MM.1S (cell line): ENCODE data around the gene FAAH.

Source experiments
- DNase-seq: peaks from one replicate; pipeline ENCODE4 v3.0.0-alpha.2; 2015
- H2AFZ ChIP-seq: fragments of 300-600 bp; sonication (generic); 2 replicates; pipeline ENCODE4 v1.6.0; 2016; ENCODE audit warnings: antibody characterized with exemption, low read length
- H3F3A ChIP-seq: fragments of 300-600 bp; sonication (generic); 2 replicates; pipeline ENCODE4 v1.6.1; 2016; ENCODE audit warnings: mild to moderate bottlenecking, antibody characterized with exemption, low read length, moderate library complexity, mixed read lengths; ENCODE audit not compliant: insufficient read depth
- H3K27ac ChIP-seq: fragments of 300-600 bp; sonication (generic); 2 replicates; pipeline ENCODE4 v1.5.1; 2016; ENCODE audit warnings: mild to moderate bottlenecking, low read length
- H3K27me3 ChIP-seq: fragments of 300-600 bp; sonication (generic); replicated peaks from 2 replicates; pipeline ENCODE4 v1.6.0; 2016; ENCODE audit warnings: low read length; ENCODE audit not compliant: insufficient read depth
- H3K36me3 ChIP-seq: fragments of 300-600 bp; sonication (generic); replicated peaks from 2 replicates; pipeline ENCODE4 v1.6.1; 2016; ENCODE audit warnings: mild to moderate bottlenecking, low read length, mixed read lengths; ENCODE audit not compliant: insufficient read depth
- H3K4me1 ChIP-seq: fragments of 300-600 bp; sonication (generic); 2 replicates; pipeline ENCODE4 v1.6.1; 2016; ENCODE audit warnings: low read length, mixed read lengths
- H3K4me2 ChIP-seq: fragments of 300-600 bp; sonication (generic); 2 replicates; pipeline ENCODE4 v1.6.0; 2016; ENCODE audit warnings: low read depth, low read length
- H3K4me3 ChIP-seq: fragments of 300-600 bp; sonication (generic); 2 replicates; pipeline ENCODE4 v1.5.1; 2016; ENCODE audit warnings: low read length, mixed read lengths
- H3K79me2 ChIP-seq: fragments of 300-600 bp; sonication (generic); 2 replicates; pipeline ENCODE4 v1.6.1; 2016; ENCODE audit warnings: mixed run types, low read length, mixed read lengths
- H3K9ac ChIP-seq: fragments of 300-600 bp; sonication (generic); 2 replicates; pipeline ENCODE4 v1.6.1; 2016; ENCODE audit warnings: low read length, mixed read lengths
- H3K9me2 ChIP-seq: fragments of 300-600 bp; sonication (generic); replicated peaks from 2 replicates; pipeline ENCODE4 v1.6.1; 2016; ENCODE audit warnings: mild to moderate bottlenecking, low read length, mixed read lengths; ENCODE audit not compliant: insufficient read depth
- H3K9me3 ChIP-seq: fragments of 300-600 bp; sonication (generic); replicated peaks from 2 replicates; pipeline ENCODE4 v1.6.1; 2016; ENCODE audit warnings: mild to moderate bottlenecking, low read length, mixed read lengths; ENCODE audit not compliant: insufficient read depth
- H4K20me1 ChIP-seq: fragments of 300-600 bp; sonication (generic); 2 replicates; pipeline ENCODE4 v1.6.1; 2016; ENCODE audit warnings: mild to moderate bottlenecking, low read length, moderate library complexity, mixed read lengths; ENCODE audit not compliant: insufficient read depth
- EZH2 ChIP-seq: fragments of 300-600 bp; sonication (generic); optimal IDR thresholded peaks from 2 replicates; pipeline ENCODE3; 2017; ENCODE audit warnings: low read depth, mild to moderate bottlenecking, antibody characterized with exemption, low read length, mixed read lengths
- EZH2phosphoT487 ChIP-seq: fragments of 300-600 bp; sonication (generic); IDR thresholded peaks from 2 replicates; pipeline ENCODE4 v1.6.1; 2018; ENCODE audit warnings: antibody characterized with exemption, low read length
- TF ChIP-seq, protein P1 (sequence below): fragments of 300-600 bp; sonication (generic); IDR thresholded peaks from 2 replicates; pipeline ENCODE4 v1.5.1; 2016; ENCODE audit warnings: antibody characterized with exemption, low read length, mixed read lengths

FAAH gene

GRCh38 chr1:46429436-46429835 is 35.3 kb downstream of the FAAH start:
- Histone ChIP-seq H3K36me3 (no peaks in the 10 kb centered on the region), H3K79me2 (no peaks in the 10 kb centered on the region), H3K9ac (no peak overlapping the region), H3K27me3 (0 out of 2 replicates have a peak, but pooled peaks cover 3% of the 10 kb centered on the region), H3K27ac (no peak overlapping the region), H3K4me3 (no peak overlapping the region), H4K20me1 (no peaks in the 10 kb centered on the region), H3K4me1 (no peaks in the 10 kb centered on the region), H3F3A (no peaks in the 10 kb centered on the region), H3K9me2 (no peaks in the 10 kb centered on the region), H2AFZ (no peak overlapping the region), H3K9me3 (no peaks in the 10 kb centered on the region), H3K4me2 (no peak overlapping the region)
- no peak for TF ChIP-seq EZH2phosphoT487
- TF ChIP-seq, protein P1, sequence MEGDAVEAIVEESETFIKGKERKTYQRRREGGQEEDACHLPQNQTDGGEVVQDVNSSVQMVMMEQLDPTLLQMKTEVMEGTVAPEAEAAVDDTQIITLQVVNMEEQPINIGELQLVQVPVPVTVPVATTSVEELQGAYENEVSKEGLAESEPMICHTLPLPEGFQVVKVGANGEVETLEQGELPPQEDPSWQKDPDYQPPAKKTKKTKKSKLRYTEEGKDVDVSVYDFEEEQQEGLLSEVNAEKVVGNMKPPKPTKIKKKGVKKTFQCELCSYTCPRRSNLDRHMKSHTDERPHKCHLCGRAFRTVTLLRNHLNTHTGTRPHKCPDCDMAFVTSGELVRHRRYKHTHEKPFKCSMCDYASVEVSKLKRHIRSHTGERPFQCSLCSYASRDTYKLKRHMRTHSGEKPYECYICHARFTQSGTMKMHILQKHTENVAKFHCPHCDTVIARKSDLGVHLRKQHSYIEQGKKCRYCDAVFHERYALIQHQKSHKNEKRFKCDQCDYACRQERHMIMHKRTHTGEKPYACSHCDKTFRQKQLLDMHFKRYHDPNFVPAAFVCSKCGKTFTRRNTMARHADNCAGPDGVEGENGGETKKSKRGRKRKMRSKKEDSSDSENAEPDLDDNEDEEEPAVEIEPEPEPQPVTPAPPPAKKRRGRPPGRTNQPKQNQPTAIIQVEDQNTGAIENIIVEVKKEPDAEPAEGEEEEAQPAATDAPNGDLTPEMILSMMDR: no peak
- TF ChIP-seq EZH2: no peak
- DNase-seq: no peak

GRCh38 chr1:46431695-46432094 is 37.6 kb downstream of the FAAH start:
- no peak overlapping the region for H3K27ac ChIP-seq
- H3K4me1 ChIP-seq: no peaks in the 10 kb centered on the region
- no peaks in the 10 kb centered on the region for H3K79me2 ChIP-seq
- H3K9me2 ChIP-seq: no peaks in the 10 kb centered on the region
- H3K9me3 ChIP-seq: no peaks in the 10 kb centered on the region
- no peaks in the 10 kb centered on the region for H3F3A ChIP-seq
- no peaks in the 10 kb centered on the region for H3K36me3 ChIP-seq
- H3K4me2 ChIP-seq: no peak overlapping the region
- 0 out of 2 replicates have a peak, but pooled peaks cover 9% of the 10 kb centered on the region for H3K27me3 ChIP-seq
- no peak overlapping the region for H3K9ac ChIP-seq
- H2AFZ ChIP-seq: no peak overlapping the region
- TF ChIP-seq, protein P1: no peak
- H3K4me3 ChIP-seq: no peak overlapping the region
- no peaks in the 10 kb centered on the region for H4K20me1 ChIP-seq
- no peak for DNase-seq

- Histone ChIP-seq H3K9me3 (no peaks in the 10 kb centered on the region), H3K27me3 (0 out of 2 replicates have a peak, but pooled peaks cover 9% of the 10 kb centered on the region), H3K9me2 (no peaks in the 10 kb centered on the region), H3K4me1 (no peaks in the 10 kb centered on the region), H3F3A (no peaks in the 10 kb centered on the region), H3K4me3 (no peak overlapping the region), H3K9ac (no peak overlapping the region), H2AFZ (no peak overlapping the region), H3K27ac (no peak overlapping the region), H3K36me3 (no peaks in the 10 kb centered on the region), H4K20me1 (no peaks in the 10 kb centered on the region), H3K79me2 (no peaks in the 10 kb centered on the region), H3K4me2 (no peak overlapping the region)
- DNase-seq: no peak
- TF ChIP-seq EZH2phosphoT487: no peak
- TF ChIP-seq, protein P1: no peak
Measured at GRCh38 chr1:46432781-46433327, 38.7 kb downstream of the FAAH start.
